Suppressor macrophage treated with lipopolysaccharide for 1 hour (primary cell): Measurements from ENCODE around the gene CCND1.

Source experiments
- DNase-seq, 3 donors: peaks; one replicate each; pipeline ENCODE4 v3.0.0-alpha.2; 2020 to 2022

CCND1 gene

DNA sequence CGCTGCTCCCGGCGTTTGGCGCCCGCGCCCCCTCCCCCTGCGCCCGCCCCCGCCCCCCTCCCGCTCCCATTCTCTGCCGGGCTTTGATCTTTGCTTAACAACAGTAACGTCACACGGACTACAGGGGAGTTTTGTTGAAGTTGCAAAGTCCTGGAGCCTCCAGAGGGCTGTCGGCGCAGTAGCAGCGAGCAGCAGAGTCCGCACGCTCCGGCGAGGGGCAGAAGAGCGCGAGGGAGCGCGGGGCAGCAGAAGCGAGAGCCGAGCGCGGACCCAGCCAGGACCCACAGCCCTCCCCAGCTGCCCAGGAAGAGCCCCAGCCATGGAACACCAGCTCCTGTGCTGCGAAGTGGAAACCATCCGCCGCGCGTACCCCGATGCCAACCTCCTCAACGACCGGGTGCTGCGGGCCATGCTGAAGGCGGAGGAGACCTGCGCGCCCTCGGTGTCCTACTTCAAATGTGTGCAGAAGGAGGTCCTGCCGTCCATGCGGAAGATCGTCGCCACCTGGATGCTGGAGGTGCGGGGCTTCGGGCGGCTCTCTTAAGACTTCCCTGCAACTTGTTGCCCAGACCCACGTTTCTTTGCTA, at the start of gene CCND1:
Gene CCND1 (plus strand): TSS at position 162 of the 587 bp plus-strand sequence. CDS start 158 bp downstream, at position 320.
- DNase-seq = peak; percentile 90 to 92 (median 90)

- DNase-seq = no peak
These were observed 47.8 kb upstream of the CCND1 start for GRCh38 chr11:69592986-69593650.

DNA sequence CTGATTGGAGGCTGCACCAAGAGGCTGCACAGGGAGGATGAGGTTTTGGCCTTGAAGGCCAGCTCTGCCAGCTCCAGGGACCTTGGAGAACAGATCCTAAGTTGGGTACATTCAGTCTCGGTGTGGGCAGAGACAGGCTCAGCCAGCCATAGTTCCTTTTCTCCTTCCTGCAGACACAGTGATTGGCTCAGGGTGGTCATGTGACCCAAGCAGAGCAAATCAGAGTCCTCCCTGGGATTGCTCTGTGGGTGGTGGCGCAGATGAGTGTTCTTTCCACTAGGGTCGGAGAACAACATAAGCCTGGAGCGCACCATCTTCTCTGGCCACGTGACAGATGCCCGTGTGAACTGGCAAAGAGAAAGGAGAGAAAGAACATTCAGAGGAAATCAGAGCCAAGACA, 47.1 kb upstream of the CCND1 start:
- DNase-seq = peak in 1 of 3 donors; percentile 8

DNA sequence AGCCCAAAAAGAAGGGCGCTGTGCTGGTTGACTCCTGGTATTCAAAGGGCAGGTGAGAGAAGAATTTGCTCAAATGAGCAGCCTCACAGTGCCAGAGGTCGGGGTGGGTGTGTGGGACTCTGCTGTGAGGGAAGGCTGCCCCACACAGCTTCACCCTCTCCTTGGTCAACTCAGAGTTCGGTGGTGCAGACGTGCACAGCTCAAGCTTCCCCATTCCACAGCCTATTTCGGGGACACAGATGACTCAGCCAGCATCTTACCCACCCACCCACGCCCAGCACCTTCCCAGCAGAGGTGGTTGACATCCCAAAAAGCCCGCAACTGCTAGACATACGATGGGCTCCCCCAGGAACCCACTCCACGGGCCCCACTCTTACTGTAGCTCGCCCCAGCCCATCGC, 46.5 kb upstream of the CCND1 start:
- peak; percentile 28 to 45 (median 41) for DNase-seq

GRCh38 chr11:69595805-69596665, 44.9 kb upstream of the CCND1 start:
- DNase-seq = no peak

DNA sequence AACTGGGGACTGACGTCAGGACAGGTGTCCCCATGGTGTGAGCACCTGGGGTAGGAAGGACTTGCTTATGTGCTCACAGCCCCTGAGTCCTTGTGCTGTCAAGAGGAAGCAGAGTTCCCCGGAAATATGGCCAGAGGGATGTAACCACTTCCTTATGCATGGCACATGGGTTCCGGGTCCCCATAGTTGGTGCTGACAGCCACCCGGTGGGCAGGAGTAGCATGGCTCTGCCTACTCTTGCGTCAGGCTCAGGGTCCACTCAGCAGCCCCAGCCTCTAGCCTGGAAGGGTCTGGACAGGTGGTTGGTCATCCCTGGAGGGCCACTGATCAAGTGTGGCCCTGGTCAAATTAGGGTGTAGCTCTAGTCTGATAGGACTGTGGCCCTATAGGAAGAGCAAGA, 42.8 kb upstream of the CCND1 start:
- DNase-seq = peak; percentile 25 to 40 (median 33)

GRCh38 chr11:69599502-69599901, 41.5 kb upstream of the CCND1 start:
- no peak for DNase-seq

DNA sequence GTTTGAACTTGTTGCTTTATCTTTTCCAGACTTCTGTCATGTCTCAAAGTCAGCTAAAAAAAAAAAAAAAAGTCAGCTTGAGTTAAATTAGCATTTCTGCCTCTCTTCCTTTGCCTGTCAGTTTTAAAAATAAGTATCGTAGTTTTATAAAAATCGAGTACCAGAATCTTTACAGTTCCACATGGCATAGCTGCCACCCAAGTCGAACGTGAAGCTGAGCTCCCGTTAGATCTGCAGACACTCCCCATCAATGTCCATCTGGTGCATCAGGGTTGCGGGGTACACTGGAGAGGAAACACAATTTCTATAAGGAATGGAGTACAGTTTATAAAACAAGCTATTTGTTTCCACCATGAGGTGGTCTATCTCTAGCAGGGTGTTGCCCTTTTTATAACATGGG, 41.0 kb upstream of the CCND1 start:
- DNase-seq = no peak

GRCh38 chr11:69601011-69601975, 39.7 kb upstream of the CCND1 start:
- no peak for DNase-seq

GRCh38 chr11:69603111-69603836, 37.7 kb upstream of the CCND1 start:
- no peak for DNase-seq

GRCh38 chr11:69604055-69604454, 36.9 kb upstream of the CCND1 start:
- DNase-seq = no peak

GRCh38 chr11:69605737-69606526, 35.0 kb upstream of the CCND1 start:
- DNase-seq = no peak

GRCh38 chr11:69609351-69609750, 31.6 kb upstream of the CCND1 start:
- no peak for DNase-seq

GRCh38 chr11:69611548-69612526, 29.1 kb upstream of the CCND1 start:
- DNase-seq = no peak

DNA sequence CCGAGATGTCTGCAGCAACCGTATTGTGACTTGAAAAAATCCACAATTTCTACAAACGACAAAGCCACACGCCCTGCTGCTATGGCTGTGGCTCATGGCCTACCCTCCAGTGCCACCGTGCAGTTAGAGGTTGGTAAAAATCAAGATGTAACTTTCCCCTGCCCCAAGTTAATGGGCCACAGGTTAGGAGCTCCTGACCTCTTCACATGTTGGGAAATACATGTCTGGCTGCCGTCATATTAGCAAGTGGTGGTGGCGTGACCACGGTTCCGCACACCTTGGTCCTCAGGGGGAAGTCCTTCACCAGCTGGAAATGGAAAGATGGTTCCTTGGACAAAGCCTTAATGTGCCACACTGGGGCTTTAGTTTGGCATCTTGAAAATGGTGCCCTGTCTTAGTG, 27.4 kb upstream of the CCND1 start:
- DNase-seq = no peak

- DNase-seq = no peak
These were observed 26.9 kb upstream of the CCND1 start for GRCh38 chr11:69614085-69614484.

- DNase-seq = no peak
These were observed 25.2 kb upstream of the CCND1 start for GRCh38 chr11:69615545-69616278.

DNA sequence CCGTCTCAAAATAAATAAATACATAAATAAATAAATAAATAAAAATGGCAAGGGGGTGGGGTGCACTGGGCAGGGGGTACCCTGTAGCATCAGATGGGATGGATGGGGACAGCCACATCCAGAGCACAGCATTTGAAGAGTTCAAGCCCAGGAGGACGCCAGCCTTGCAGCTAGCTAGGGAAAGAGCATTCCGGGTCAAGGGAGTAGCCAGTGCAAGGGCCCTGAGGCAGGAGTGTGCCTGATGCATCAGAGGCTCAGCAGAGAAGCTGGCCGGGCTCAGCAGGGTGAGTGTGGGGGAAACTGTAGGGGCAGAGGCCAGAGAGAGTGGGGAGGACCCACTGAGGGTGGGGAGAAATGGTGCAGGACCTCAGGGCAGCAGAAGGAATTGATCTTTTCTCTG, 23.7 kb upstream of the CCND1 start:
- DNase-seq = no peak

DNA sequence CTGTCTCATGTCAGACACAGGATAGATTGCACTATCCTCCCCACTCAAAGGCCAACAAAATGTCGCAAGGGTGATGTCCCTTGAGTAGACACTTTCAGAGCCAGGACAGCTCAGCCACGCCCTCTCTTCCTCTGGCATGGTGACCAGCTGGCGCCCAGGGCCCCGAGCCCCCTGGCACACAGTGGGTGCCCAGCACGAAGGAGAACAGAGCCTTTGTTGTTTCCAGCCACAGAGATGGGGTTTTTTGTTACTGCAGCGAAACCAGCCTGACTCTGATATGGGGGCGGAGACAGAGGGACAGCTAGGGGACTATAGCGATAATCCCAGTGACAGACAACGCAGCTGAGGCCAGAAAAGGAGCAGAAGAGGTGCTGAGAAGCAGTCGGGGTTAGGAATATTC, 23.3 kb upstream of the CCND1 start:
- no peak for DNase-seq
